ENCODE data around the gene DDC.
"Not testable (repeated sequence)": the region's sequence is repeated elsewhere in the genome, so short reads cannot be mapped to it uniquely, and the experiment has no call there.

The DDC gene

GRCh38 chr7:50531401-50531911 lies 33.7 kb downstream of the DDC start:
- Histone ChIP-seq H3K9me3 (ENCODE audit: control insufficient read depth in 5 of 5, low read length in 5 of 5) (no peaks in the 10 kb centered on the region), H3K36me3 (ENCODE audit: control insufficient read depth in 5 of 5, insufficient read depth in 5 of 5, low read length in 5 of 5) (no peaks in the 10 kb centered on the region), H3K9ac (ENCODE audit: low read length in 5 of 5) (no peak overlapping the region), H3K27ac (ENCODE audit: low read depth, low read length) (no peak overlapping the region), H3K4me1 (ENCODE audit: control insufficient read depth in 5 of 5, insufficient read depth in 5 of 5, low read length in 5 of 5) (no peaks in the 10 kb centered on the region), H3K4me3 (ENCODE audit: low read depth in 1 of 5, low read length in 5 of 5) (no peak overlapping the region), H3K27me3 (ENCODE audit: control insufficient read depth in 5 of 5, insufficient read depth in 4 of 5, low read length in 5 of 5) (peaks cover 0 to 10% (median 0%) of the 10 kb centered on the region in 5 donors)

GRCh38 chr7:50530766-50531165 lies 34.4 kb downstream of the DDC start:
- H3K9me3 ChIP-seq (ENCODE audit: control insufficient read depth in 5 of 5, low read length in 5 of 5), result no peaks in the 10 kb centered on the region
- peaks cover 0 to 10% (median 0%) of the 10 kb centered on the region in 5 donors for H3K27me3 ChIP-seq (ENCODE audit: control insufficient read depth in 5 of 5, insufficient read depth in 4 of 5, low read length in 5 of 5)
- H3K4me3 ChIP-seq (ENCODE audit: low read depth in 1 of 5, low read length in 5 of 5), result no peak overlapping the region
- H3K36me3 ChIP-seq (ENCODE audit: control insufficient read depth in 5 of 5, insufficient read depth in 5 of 5, low read length in 5 of 5), result no peaks in the 10 kb centered on the region
- no peak overlapping the region for H3K27ac ChIP-seq (ENCODE audit: low read depth, low read length)
- no peaks in the 10 kb centered on the region for H3K4me1 ChIP-seq (ENCODE audit: control insufficient read depth in 5 of 5, insufficient read depth in 5 of 5, low read length in 5 of 5)
- H3K9ac ChIP-seq (ENCODE audit: low read length in 5 of 5), result no peak overlapping the region

- Histone ChIP-seq H3K27ac (ENCODE audit: low read depth, low read length) (no peak overlapping the region), H3K9me3 (ENCODE audit: control insufficient read depth in 5 of 5, low read length in 5 of 5) (no peaks in the 10 kb centered on the region), H3K9ac (ENCODE audit: low read length in 5 of 5) (no peak overlapping the region), H3K4me1 (ENCODE audit: control insufficient read depth in 5 of 5, insufficient read depth in 5 of 5, low read length in 5 of 5) (no peaks in the 10 kb centered on the region), H3K27me3 (ENCODE audit: control insufficient read depth in 5 of 5, insufficient read depth in 4 of 5, low read length in 5 of 5) (peaks cover 0 to 10% (median 0%) of the 10 kb centered on the region in 5 donors), H3K4me3 (ENCODE audit: low read depth in 1 of 5, low read length in 5 of 5) (no peak overlapping the region), H3K36me3 (ENCODE audit: control insufficient read depth in 5 of 5, insufficient read depth in 5 of 5, low read length in 5 of 5) (no peaks in the 10 kb centered on the region)
Observed at GRCh38 chr7:50529093-50529862, 35.9 kb downstream of the DDC start.

DNA sequence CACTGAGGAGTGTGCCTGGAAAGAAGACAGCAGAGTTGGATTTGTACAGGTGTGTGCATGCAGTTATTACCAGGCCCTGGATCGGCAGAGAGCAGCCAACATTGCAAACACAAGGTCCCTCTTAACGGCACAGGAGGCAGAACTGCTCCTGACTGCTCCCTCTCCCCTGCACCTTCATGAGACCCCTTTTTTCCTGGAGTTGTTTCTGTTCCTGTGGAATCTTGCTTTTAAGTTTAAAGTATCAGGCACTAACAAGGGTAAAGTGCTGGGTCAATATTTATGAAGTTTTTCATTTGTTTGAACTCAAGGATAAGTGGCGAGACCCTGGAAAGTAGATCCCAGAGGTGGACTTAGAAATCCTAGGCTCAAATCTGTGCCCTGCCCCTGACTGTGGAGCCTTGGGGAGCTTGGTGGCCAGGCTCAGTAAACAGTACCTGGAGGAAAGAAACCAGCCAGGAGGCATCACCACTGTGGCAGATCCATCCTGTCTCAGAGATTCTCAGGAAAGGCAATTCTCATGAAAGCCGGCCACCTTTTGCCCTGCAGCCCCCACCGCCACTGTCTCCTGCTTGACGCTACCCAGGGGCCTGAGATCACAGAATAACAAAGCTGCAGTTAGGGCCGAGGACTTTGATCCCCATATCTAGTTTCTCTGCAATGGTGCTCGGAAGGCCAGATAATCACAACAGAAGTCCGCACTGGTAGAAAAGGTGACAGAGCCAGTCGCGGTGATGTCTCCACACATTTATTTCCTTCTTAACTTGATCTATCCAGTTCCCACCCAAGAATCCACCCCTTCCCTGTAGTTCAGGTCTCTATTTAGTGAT lies 36.7 kb downstream of the DDC start:
- H3K36me3 ChIP-seq (ENCODE audit: control insufficient read depth in 5 of 5, insufficient read depth in 5 of 5, low read length in 5 of 5), result no peaks in the 10 kb centered on the region
- no peak overlapping the region for H3K4me3 ChIP-seq (ENCODE audit: low read depth in 1 of 5, low read length in 5 of 5)
- no peak overlapping the region for H3K27ac ChIP-seq (ENCODE audit: low read depth, low read length)
- H3K9me3 ChIP-seq (ENCODE audit: control insufficient read depth in 5 of 5, low read length in 5 of 5), result no peaks in the 10 kb centered on the region
- H3K9ac ChIP-seq (ENCODE audit: low read length in 5 of 5), result no peak overlapping the region
- H3K27me3 ChIP-seq (ENCODE audit: control insufficient read depth in 5 of 5, insufficient read depth in 4 of 5, low read length in 5 of 5), result peaks cover 0 to 10% (median 0%) of the 10 kb centered on the region in 5 donors
- no peaks in the 10 kb centered on the region for H3K4me1 ChIP-seq (ENCODE audit: control insufficient read depth in 5 of 5, insufficient read depth in 5 of 5, low read length in 5 of 5)

GRCh38 chr7:50519350-50519749 lies 45.9 kb downstream of the DDC start:
- H3K27me3 ChIP-seq (ENCODE audit: control insufficient read depth in 5 of 5, insufficient read depth in 4 of 5, low read length in 5 of 5); H3K4me1 ChIP-seq (ENCODE audit: control insufficient read depth in 5 of 5, insufficient read depth in 5 of 5, low read length in 5 of 5); H3K9ac ChIP-seq (ENCODE audit: low read length in 5 of 5); H3K9me3 ChIP-seq (ENCODE audit: control insufficient read depth in 5 of 5, low read length in 5 of 5); H3K36me3 ChIP-seq (ENCODE audit: control insufficient read depth in 5 of 5, insufficient read depth in 5 of 5, low read length in 5 of 5); H3K4me3 ChIP-seq (ENCODE audit: low read depth in 1 of 5, low read length in 5 of 5); H3K27ac ChIP-seq (ENCODE audit: low read depth, low read length): not testable (repeated sequence)

- H3K9ac ChIP-seq (ENCODE audit: low read length in 5 of 5), result no peak overlapping the region
- H3K4me3 ChIP-seq (ENCODE audit: low read depth in 1 of 5, low read length in 5 of 5), result no peak overlapping the region
- no peaks in the 10 kb centered on the region for H3K9me3 ChIP-seq (ENCODE audit: control insufficient read depth in 5 of 5, low read length in 5 of 5)
- no peak overlapping the region for H3K27ac ChIP-seq (ENCODE audit: low read depth, low read length)
- no peaks in the 10 kb centered on the region for H3K4me1 ChIP-seq (ENCODE audit: control insufficient read depth in 5 of 5, insufficient read depth in 5 of 5, low read length in 5 of 5)
- peaks cover 0 to 7% (median 0%) of the 10 kb centered on the region in 5 donors for H3K27me3 ChIP-seq (ENCODE audit: control insufficient read depth in 5 of 5, insufficient read depth in 4 of 5, low read length in 5 of 5)
- no peaks in the 10 kb centered on the region for H3K36me3 ChIP-seq (ENCODE audit: control insufficient read depth in 5 of 5, insufficient read depth in 5 of 5, low read length in 5 of 5)
Observed at GRCh38 chr7:50513166-50513871, 51.9 kb downstream of the DDC start.

- Histone ChIP-seq H3K4me3 (ENCODE audit: low read depth in 1 of 5, low read length in 5 of 5) (no peak overlapping the region), H3K4me1 (ENCODE audit: control insufficient read depth in 5 of 5, insufficient read depth in 5 of 5, low read length in 5 of 5) (no peaks in the 10 kb centered on the region), H3K36me3 (ENCODE audit: control insufficient read depth in 5 of 5, insufficient read depth in 5 of 5, low read length in 5 of 5) (no peaks in the 10 kb centered on the region), H3K27ac (ENCODE audit: low read depth, low read length) (no peak overlapping the region), H3K27me3 (ENCODE audit: control insufficient read depth in 5 of 5, insufficient read depth in 4 of 5, low read length in 5 of 5) (peaks cover 0 to 7% (median 0%) of the 10 kb centered on the region in 5 donors), H3K9me3 (ENCODE audit: control insufficient read depth in 5 of 5, low read length in 5 of 5) (no peaks in the 10 kb centered on the region), H3K9ac (ENCODE audit: low read length in 5 of 5) (no peak overlapping the region)
Observed at GRCh38 chr7:50512384-50512783, 52.8 kb downstream of the DDC start.

DNA sequence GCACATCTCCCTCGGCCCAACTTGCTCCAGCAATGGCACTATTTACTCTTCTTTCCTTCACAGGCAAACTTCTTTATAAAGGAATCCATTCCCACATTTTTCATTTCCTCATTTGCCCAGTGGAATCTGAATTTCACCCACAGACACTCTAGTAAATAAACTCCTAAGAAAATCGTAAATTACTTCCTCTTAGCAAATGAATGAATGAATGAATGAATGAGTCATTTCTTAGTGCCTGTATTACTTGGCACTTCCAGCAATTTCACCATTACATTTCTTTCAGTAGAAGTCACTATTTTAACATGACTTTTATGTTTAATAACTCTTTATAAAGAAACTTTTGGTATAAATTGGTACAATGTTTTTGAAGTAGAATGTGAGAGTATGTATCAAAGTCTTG lies 55.7 kb downstream of the DDC start:
- H3K36me3 ChIP-seq (ENCODE audit: control insufficient read depth in 5 of 5, insufficient read depth in 5 of 5, low read length in 5 of 5), result no peaks in the 10 kb centered on the region
- peaks cover 0 to 7% (median 0%) of the 10 kb centered on the region in 5 donors for H3K27me3 ChIP-seq (ENCODE audit: control insufficient read depth in 5 of 5, insufficient read depth in 4 of 5, low read length in 5 of 5)
- H3K4me3 ChIP-seq (ENCODE audit: low read depth in 1 of 5, low read length in 5 of 5), result no peak overlapping the region
- H3K9me3 ChIP-seq (ENCODE audit: control insufficient read depth in 5 of 5, low read length in 5 of 5), result no peaks in the 10 kb centered on the region
- H3K4me1 ChIP-seq (ENCODE audit: control insufficient read depth in 5 of 5, insufficient read depth in 5 of 5, low read length in 5 of 5), result peaks cover 0 to 8% (median 3%) of the 10 kb centered on the region in 5 donors
- H3K9ac ChIP-seq (ENCODE audit: low read length in 5 of 5), result no peak overlapping the region
- no peak overlapping the region for H3K27ac ChIP-seq (ENCODE audit: low read depth, low read length)

GRCh38 chr7:50508471-50508943 lies 56.7 kb downstream of the DDC start:
- Histone ChIP-seq H3K36me3 (ENCODE audit: control insufficient read depth in 5 of 5, insufficient read depth in 5 of 5, low read length in 5 of 5) (no peaks in the 10 kb centered on the region), H3K9ac (ENCODE audit: low read length in 5 of 5) (no peak overlapping the region), H3K9me3 (ENCODE audit: control insufficient read depth in 5 of 5, low read length in 5 of 5) (no peaks in the 10 kb centered on the region), H3K27me3 (ENCODE audit: control insufficient read depth in 5 of 5, insufficient read depth in 4 of 5, low read length in 5 of 5) (peaks cover 0 to 7% (median 0%) of the 10 kb centered on the region in 5 donors), H3K27ac (ENCODE audit: low read depth, low read length) (no peak overlapping the region), H3K4me1 (ENCODE audit: control insufficient read depth in 5 of 5, insufficient read depth in 5 of 5, low read length in 5 of 5) (peaks cover 0 to 11% (median 3%) of the 10 kb centered on the region in 5 donors), H3K4me3 (ENCODE audit: low read depth in 1 of 5, low read length in 5 of 5) (no peak overlapping the region)

All from subcutaneous abdominal adipose tissue (tissue), 5 donors.